ENCODE data around the gene CAMTA1.

CAMTA1 gene

GRCh38 chr1:6801199-6801598, 15.9 kb downstream of the CAMTA1 start:
- no peak for TF ChIP-seq CTCF (conservative IDR thresholded peaks at IDR 0.05; ENCODE audit: low read length)
- no peak overlapping the region for H3K4me3 ChIP-seq (ENCODE audit: low read length)
- DNase-seq (ENCODE audit: low read depth): no peak

- no peak for TF ChIP-seq CTCF (conservative IDR thresholded peaks at IDR 0.05; ENCODE audit: low read length)
- peak; percentile 35 for DNase-seq (ENCODE audit: low read depth)
- no peak overlapping the region for H3K4me3 ChIP-seq (ENCODE audit: low read length)
Observed at GRCh38 chr1:6801966-6802365, 16.7 kb downstream of the CAMTA1 start.

GRCh38 chr1:6802454-6802853, 17.2 kb downstream of the CAMTA1 start:
- no peak for DNase-seq (ENCODE audit: low read depth)
- no peak for TF ChIP-seq CTCF (conservative IDR thresholded peaks at IDR 0.05; ENCODE audit: low read length)
- no peak overlapping the region for H3K4me3 ChIP-seq (ENCODE audit: low read length)

GRCh38 chr1:6802893-6803292, 17.6 kb downstream of the CAMTA1 start:
- no peak overlapping the region for H3K4me3 ChIP-seq (ENCODE audit: low read length)
- no peak for TF ChIP-seq CTCF (conservative IDR thresholded peaks at IDR 0.05; ENCODE audit: low read length)
- DNase-seq (ENCODE audit: low read depth): no peak

GRCh38 chr1:6803357-6803756, 18.1 kb downstream of the CAMTA1 start:
- no peak for TF ChIP-seq CTCF (conservative IDR thresholded peaks at IDR 0.05; ENCODE audit: low read length)
- H3K4me3 ChIP-seq (ENCODE audit: low read length): no peak overlapping the region
- DNase-seq (ENCODE audit: low read depth): peak; percentile 19

GRCh38 chr1:6805004-6805416, 19.8 kb downstream of the CAMTA1 start:
- no peak for TF ChIP-seq CTCF (conservative IDR thresholded peaks at IDR 0.05; ENCODE audit: low read length)
- H3K4me3 ChIP-seq (ENCODE audit: low read length): no peak overlapping the region
- peak; percentile 33 for DNase-seq (ENCODE audit: low read depth)

GRCh38 chr1:6807782-6808181, 22.5 kb downstream of the CAMTA1 start:
- TF ChIP-seq CTCF (conservative IDR thresholded peaks at IDR 0.05; ENCODE audit: low read length): no peak
- DNase-seq (ENCODE audit: low read depth): no peak
- H3K4me3 ChIP-seq (ENCODE audit: low read length): no peak overlapping the region
